GM18520 (cell line): ENCODE measurements around the gene MT1G.
"Not testable (repeated sequence)": the region's sequence is repeated elsewhere in the genome, so short reads cannot be mapped to it uniquely, and the experiment has no call there.

Experiments used
- ATAC-seq: cut with Tn5 transposase; IDR thresholded peaks from one replicate; pipeline ENCODE4 v1.9.1; 2021; ENCODE audit not compliant: unreplicated experiment

MT1G gene

GRCh38 chr16:56665286-56666261, 2.3 kb downstream of the MT1G start:
- not testable (repeated sequence) for ATAC-seq

GRCh38 chr16:56664506-56664905, 3.4 kb downstream of the MT1G start:
- no peak for ATAC-seq

- ATAC-seq, result no peak
Observed at GRCh38 chr16:56662357-56663354, 5.2 kb downstream of the MT1G start.

GRCh38 chr16:56658327-56658875, 9.5 kb downstream of the MT1G start:
- no peak for ATAC-seq

GRCh38 chr16:56657555-56658326, 10.1 kb downstream of the MT1G start, which contains the start of gene MT1F:
Gene MT1F (plus strand): TSS chr16:56657959. CDS start chr16:56658059, 100 bp downstream.
- no peak for ATAC-seq

GRCh38 chr16:56653218-56653617, 14.6 kb downstream of the MT1G start:
- no peak for ATAC-seq

GRCh38 chr16:56652600-56652999, 15.3 kb downstream of the MT1G start:
- ATAC-seq, result no peak

GRCh38 chr16:56651586-56651985, 16.3 kb downstream of the MT1G start, which contains the start of gene MT1B:
Gene MT1B (plus strand): TSS chr16:56651886. CDS start chr16:56651954, 68 bp downstream.
- ATAC-seq, result no peak

- no peak for ATAC-seq
Observed at GRCh38 chr16:56649820-56650219, 18.0 kb downstream of the MT1G start.

GRCh38 chr16:56649271-56649670, 18.6 kb downstream of the MT1G start:
- ATAC-seq, result no peak

- no peak for ATAC-seq
Observed at GRCh38 chr16:56647641-56648431, 20.0 kb downstream of the MT1G start.

- ATAC-seq, result no peak
Observed at GRCh38 chr16:56645838-56646237, 22.0 kb downstream of the MT1G start.

- no peak for ATAC-seq
Observed at GRCh38 chr16:56645311-56645710, 22.6 kb downstream of the MT1G start.

GRCh38 chr16:56643833-56644232, 24.0 kb downstream of the MT1G start:
- ATAC-seq, result no peak

GRCh38 chr16:56643080-56643778, 24.6 kb downstream of the MT1G start:
- ATAC-seq, result peak; percentile 77

- no peak for ATAC-seq
Observed at GRCh38 chr16:56641166-56641565, 26.7 kb downstream of the MT1G start.

- no peak for ATAC-seq
Observed at GRCh38 chr16:56640076-56640475, 27.8 kb downstream of the MT1G start.

- ATAC-seq, result no peak
Observed at GRCh38 chr16:56639045-56639444, 28.8 kb downstream of the MT1G start.
